Fibroblast of lung (primary cell): Measurements from ENCODE around the gene ARFGAP1.

ENCODE experiments used
- EZH2 ChIP-seq: IDR thresholded peaks from 2 replicates; pipeline ENCODE4 v1.5.1; 2012; ENCODE audit warnings: low read length, control low read depth, mild to moderate bottlenecking; ENCODE audit errors: missing control alignments
- TF ChIP-seq, protein P1 (sequence below), 2 donors: IDR thresholded peaks in 1 of 2; conservative IDR thresholded peaks in 1 of 2; 1 replicate in 1 of 2; 2 replicates in 1 of 2; pipeline ENCODE4 v1.5.1; 2011 to 2012; ENCODE audit warnings: low read length in 2 of 2, control low read depth in 1 of 2, inconsistent platforms in 1 of 2, low read depth in 1 of 2, mild to moderate bottlenecking in 1 of 2

DNA sequence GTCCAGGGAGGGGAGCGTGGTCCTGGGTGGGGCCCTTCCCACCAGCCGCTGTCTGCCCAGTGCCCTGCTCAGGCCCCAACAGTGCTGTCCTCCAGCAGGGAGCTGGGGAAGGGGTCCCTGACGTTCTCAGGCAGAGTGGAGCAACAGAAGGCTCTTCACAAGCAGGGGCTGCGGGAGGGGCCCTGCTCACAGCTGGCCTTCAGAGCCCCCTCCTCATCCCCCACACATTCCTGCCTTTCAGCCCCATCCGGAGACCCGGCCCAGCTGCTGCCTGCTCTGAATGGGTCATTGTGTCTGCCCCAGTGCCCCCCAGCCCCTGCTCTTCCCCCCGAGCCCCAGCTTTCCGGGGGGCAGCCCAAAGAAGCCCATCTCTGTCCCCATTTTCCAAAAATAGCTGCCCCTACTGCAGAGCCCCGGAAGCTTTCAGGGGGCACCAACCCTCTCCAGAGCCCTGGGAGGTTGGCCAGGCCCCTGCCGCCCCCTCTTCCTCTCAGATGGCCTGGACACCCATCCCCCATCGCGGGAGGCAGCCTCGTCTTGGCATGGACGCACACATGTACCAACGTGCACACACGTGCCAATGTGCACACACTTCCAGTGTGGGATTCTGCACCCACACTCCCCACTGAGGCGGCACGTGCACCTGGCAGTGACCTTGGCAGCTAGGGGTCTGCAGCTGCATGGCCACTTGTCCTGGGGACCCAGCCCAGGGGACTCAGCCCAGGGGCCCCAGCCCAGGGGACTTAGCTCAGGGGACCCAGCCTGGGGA lies 24.1 kb downstream of the ARFGAP1 start:
- TF ChIP-seq, protein P1, sequence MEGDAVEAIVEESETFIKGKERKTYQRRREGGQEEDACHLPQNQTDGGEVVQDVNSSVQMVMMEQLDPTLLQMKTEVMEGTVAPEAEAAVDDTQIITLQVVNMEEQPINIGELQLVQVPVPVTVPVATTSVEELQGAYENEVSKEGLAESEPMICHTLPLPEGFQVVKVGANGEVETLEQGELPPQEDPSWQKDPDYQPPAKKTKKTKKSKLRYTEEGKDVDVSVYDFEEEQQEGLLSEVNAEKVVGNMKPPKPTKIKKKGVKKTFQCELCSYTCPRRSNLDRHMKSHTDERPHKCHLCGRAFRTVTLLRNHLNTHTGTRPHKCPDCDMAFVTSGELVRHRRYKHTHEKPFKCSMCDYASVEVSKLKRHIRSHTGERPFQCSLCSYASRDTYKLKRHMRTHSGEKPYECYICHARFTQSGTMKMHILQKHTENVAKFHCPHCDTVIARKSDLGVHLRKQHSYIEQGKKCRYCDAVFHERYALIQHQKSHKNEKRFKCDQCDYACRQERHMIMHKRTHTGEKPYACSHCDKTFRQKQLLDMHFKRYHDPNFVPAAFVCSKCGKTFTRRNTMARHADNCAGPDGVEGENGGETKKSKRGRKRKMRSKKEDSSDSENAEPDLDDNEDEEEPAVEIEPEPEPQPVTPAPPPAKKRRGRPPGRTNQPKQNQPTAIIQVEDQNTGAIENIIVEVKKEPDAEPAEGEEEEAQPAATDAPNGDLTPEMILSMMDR (conservative IDR thresholded peaks at IDR 0.05 in 1 of 2, IDR thresholded peaks at IDR 0.05 in 1 of 2; ENCODE audit: low read depth in 1 of 2, low read length in 2 of 2) = no peak
- no peak for TF ChIP-seq EZH2
